Smooth muscle cell of the brain vasculature (primary cell): ENCODE data around the gene HDAC10.
"Not testable (repeated sequence)": the region's sequence is repeated elsewhere in the genome, so short reads cannot be mapped to it uniquely, and the experiment has no call there.

Experiments
- DNase-seq: peaks from one replicate; pipeline ENCODE4 v3.0.0-alpha.2; 2012; ENCODE audit warnings: low read depth, low spot score

The HDAC10 gene

GRCh38 chr22:50218153-50218995 is 32.7 kb downstream of the HDAC10 start:
- DNase-seq, result no peak

DNA sequence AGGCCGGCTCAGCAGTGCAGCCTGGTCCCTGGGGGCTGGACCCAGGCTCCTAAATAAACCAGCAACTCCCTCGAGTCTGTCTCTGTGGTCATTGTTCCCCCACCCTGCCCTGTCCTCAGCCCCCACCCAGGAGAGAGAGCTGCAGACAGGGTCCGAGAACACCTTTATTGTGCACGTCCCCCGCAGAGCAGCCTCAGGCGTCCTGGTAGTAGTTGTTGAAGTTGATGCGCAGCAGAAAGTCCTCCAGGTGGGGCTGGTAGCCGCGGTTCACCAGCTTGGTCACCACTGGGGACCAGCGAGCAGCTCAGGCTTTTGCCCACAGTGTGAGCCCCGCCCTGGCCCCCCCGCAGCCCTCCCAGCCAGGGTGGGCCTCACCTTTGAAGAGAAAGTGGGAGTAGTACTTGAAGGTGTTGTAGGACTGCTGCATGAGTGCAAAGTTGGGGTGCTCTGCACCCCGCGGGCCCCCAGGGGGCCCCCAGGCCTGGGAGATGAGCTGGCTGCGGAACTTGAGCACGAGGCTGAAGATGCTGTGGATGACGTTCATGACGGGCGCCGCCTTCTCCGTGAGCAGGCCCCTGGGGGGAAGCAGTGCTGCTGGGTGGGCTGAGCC is 33.4 kb downstream of the HDAC10 start:
- no peak for DNase-seq

DNA sequence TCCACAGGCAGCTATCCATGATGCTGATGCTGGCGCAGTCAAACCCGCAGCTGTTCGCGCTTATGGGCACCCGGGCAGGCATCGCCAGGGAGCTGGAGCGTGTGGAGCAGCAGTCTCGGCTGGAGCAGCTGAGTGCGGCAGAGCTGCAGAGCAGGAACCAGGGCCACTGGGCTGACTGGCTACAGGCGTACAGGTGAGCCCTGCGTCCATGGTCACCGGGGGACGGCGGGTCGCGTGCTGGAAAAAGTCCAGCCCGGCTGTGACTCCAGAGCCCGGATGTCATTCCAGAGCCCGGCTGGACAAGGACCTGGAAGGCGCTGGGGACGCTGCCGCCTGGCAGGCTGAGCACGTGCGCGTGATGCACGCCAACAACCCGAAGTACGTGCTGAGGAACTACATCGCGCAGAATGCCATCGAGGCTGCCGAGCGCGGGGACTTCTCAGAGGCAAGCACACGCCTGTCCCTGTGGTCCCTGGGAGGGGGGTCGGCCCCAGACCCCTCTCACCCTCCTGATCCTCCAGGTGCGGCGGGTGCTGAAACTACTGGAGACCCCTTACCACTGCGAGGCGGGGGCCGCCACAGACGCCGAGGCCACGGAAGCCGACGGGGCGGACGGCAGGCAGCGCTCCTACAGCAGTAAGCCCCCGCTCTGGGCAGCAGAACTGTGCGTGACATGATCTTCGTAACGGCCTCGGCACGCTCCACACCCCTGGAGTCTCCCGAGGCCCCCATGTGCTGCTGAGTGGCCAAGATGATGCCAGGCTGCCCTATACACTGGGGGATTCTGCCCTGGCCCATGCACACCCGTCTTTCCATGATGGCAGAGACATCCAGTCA is 34.2 kb downstream of the HDAC10 start:
- DNase-seq, result no peak

- DNase-seq, result no peak
Measured at GRCh38 chr22:50216055-50216683, 34.9 kb downstream of the HDAC10 start.

- DNase-seq, result no peak
Measured at GRCh38 chr22:50215297-50216054, 35.6 kb downstream of the HDAC10 start.

- DNase-seq, result no peak
Measured at GRCh38 chr22:50213263-50213662, 37.8 kb downstream of the HDAC10 start.

DNA sequence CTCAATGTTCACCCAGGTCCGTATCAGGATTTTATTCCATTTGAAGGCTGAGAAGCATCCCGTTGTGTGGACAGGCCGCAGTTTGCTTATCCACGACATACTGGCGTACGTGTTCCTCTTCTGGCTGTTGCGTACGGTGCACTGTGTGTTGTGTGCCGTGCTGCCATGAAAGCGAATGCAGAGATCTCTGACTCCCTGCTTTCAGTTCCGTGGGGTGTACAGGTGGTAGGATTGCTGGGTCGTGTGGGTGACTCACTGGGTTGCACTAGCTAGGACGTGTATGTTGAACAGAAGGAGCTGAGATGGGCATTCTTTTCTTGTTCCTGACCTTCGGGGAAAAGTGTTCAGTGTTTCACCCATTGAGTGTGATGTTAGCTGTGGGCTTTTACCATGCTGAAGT is 39.9 kb downstream of the HDAC10 start:
- DNase-seq, result no peak

GRCh38 chr22:50210378-50211139 is 40.5 kb downstream of the HDAC10 start:
- DNase-seq, result no peak

- DNase-seq, result no peak
Measured at GRCh38 chr22:50209893-50210292, 41.2 kb downstream of the HDAC10 start.

DNA sequence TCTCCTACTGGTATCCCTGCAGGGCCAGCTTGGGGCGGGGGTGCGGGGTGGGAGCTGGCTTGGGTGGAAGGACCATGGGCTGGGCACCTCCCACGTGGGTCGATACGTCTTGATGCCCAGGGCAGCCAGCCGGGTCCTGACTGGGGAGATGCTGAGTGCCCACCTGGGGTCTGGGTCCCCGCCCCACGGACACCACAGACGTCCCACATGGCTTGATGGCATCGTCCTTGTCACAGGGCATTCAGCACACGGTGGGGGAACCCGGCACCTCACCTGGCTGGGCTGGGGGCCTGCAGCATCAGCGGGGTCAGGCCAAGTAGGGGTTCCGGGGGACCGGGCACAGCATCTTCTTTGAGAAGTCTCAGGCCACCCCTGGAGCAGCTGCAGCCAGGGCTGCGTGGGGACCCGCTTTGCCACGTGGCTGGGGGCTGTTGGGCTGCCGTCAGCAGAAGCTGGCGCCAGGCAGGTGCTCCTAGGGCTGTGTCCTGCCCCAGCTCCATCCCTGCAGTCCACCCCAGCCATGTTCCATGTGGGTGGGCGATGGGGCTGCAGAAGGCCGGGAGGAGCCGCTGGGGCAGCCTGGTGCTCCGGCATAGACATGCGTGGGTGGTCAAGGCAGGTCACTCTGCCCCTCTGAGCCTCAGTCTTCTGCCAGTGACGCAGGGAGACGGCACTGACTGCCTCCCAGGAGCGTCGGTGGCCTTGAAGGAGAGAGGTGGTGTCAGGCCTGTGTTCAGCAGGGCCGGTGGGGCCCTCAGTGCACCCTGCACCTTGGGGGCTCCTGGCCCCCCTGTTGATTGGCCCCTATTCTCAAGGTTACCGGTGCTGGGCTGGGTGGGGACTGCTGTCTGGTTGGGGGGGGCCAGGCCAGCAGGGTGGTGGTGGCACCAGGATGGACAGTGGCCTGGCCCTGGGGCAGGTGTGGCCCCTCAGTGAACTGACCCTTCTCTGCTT is 41.8 kb downstream of the HDAC10 start:
- DNase-seq, result no peak

GRCh38 chr22:50208430-50208938 is 42.6 kb downstream of the HDAC10 start:
- no peak for DNase-seq

GRCh38 chr22:50207383-50208140 is 43.5 kb downstream of the HDAC10 start:
- DNase-seq, result no peak

GRCh38 chr22:50206599-50206998 is 44.5 kb downstream of the HDAC10 start:
- no peak for DNase-seq

GRCh38 chr22:50205781-50206569 is 45.1 kb downstream of the HDAC10 start:
- DNase-seq, result no peak

DNA sequence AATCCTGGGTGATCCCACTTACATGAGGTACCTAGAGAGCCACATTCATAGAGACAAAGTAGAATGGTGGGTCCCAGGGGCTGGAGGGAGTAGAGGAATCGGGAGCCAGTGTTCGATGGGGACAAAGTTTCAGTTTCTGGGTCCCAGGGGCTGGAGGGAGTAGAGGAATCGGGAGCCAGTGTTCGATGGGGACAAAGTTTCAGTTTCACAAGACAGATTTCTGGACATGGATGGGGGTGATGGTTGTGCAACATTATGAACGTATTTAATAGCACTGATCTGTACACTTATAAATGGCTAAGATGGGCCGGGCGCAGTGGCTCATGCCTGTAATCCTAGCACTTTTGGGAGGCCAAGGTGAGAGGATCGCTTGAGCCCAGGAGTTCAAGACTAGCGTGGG is 46.1 kb downstream of the HDAC10 start:
- DNase-seq, result not testable (repeated sequence)

GRCh38 chr22:50204571-50204970 is 46.5 kb downstream of the HDAC10 start:
- no peak for DNase-seq

DNA sequence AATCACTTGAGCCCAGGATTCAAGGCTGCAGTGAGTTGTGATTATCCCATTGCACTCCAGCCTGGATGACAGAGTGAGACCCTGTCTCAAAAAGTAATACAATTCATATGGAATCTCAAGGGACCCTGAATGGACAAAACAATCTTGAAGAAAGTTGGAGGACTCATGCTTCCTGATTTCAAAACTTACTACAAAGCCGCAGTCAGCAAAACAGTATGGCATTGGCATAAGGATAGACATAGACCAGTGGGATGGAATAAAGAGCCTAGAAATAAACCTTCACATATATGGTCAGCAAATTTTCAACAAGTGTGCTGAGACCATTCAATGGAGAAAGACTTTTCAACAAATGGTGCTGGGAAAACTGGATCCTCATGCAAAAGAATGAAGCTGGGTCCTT is 47.8 kb downstream of the HDAC10 start:
- DNase-seq, result no peak
